ENCODE data around the gene ZNF665. TPM values are rescaled to one million over a fixed set of nuclear protein-coding genes. Genes with fewer than 3 reads are reported as not detected.

Gene ZNF665
- total RNA-seq, result 1.8 and 2.1 TPM in 2 replicates
- polyA plus RNA-seq, result 1.3 and 2.7 TPM in 2 replicates
- 2.4 and 3.1 TPM in 2 replicates for polyA plus RNA-seq (2011; cell fraction: cytosol; rRNA removed)
- 2.0 and 3.8 TPM in 2 replicates for polyA plus RNA-seq (2011; cell fraction: nucleus; rRNA removed)
- polyA plus RNA-seq (2012), result 1.6 and 2.2 TPM in 2 replicates
- polyA minus RNA-seq, result 0.78 and 2.6 TPM in 2 replicates
- polyA minus RNA-seq (2011; cell fraction: cytosol; rRNA and poly(A)+ RNA removed), result not detected
- 1.4 and 3.9 TPM in 2 replicates for polyA minus RNA-seq (2011; cell fraction: nucleus; rRNA and poly(A)+ RNA removed)
- percentile 44 among the genes with signal in this experiment for Bru-seq, nascent RNA
- percentile 30 among the genes with signal in this experiment for BruChase-seq, experiment 1, labeled RNA remaining after a 6-hour chase
- BruChase-seq, experiment 2, labeled RNA remaining after a 2-hour chase, result percentile 32 among the genes with signal in this experiment
- long read RNA-seq, partial matches to known transcripts, result 0 of 2 reads
- long read RNA-seq, other reads (novel, unspliced or antisense), result 2 of 2 reads

DNA sequence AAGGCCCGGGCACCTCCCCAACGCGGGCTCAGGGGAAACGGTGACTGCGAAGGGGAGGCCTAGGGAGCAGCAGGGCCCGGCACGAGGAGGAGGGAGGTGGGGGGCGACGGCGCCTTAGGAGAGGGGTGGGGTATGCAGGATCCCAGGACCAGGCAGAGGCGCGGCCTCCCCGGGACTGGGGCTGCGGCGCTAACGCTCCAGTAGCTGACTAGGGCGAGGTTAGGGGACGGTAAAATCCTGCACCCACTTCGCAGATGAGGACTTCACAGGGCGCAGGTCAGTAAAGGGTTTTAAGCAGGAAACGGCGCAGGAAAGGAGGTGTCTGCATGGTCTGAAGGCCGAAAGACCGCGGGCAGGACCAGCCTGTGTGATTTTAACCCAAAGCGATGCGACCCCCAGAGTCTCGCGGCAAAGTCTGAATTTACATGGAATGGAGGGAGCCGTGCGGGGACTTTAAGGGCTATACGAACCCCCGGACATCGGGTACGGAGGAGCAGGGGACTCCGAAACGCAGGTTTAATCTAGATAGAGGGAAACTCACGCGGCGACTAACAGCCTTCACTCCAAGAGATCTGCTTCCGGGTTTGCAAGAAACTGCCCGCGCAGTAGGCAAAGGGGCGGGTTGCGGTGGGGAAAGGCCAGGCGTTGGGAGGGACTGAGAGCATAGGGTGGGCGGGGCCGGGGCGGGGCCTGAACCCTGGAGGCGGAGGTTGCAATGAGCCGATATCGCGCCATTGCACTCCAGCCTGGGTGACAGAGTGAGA is at the start of gene ZNF665:
Gene ZNF665 (minus strand): TSS at position 588 of the 764 bp plus-strand sequence. CDS start 10,460 bp downstream, outside the sequence.
- peaks cover 2% of the 10 kb centered on the region for H3K4me1 ChIP-seq (ENCODE audit: control insufficient read depth, extremely low read depth, insufficient read depth, low read length)
- H3K36me3 ChIP-seq (ENCODE audit: control insufficient read depth in 2 of 2, extremely low read depth in 1 of 2, insufficient read depth in 2 of 2, low read length in 2 of 2), result no peaks in the 10 kb centered on the region
- H4K20me1 ChIP-seq (replicated peaks; ENCODE audit: control insufficient read depth, extremely low read depth, insufficient read depth, low read length), result no peaks in the 10 kb centered on the region
- H3K9ac ChIP-seq (replicated peaks; ENCODE audit: extremely low read depth, insufficient read depth, low read length), result peak within 1 kb of the TSS; percentile 64
- H2AFZ ChIP-seq (ENCODE audit: low read depth, low read length), result peak within 1 kb of the TSS; percentile 85
- H3K27ac ChIP-seq (ENCODE audit: insufficient read depth, low read depth, low read length), result peak within 1 kb of the TSS; percentile 9
- POLR2A ChIA-PET, result no interaction called here
- FAIRE-seq (peak; percentile 85), DNase-seq (ENCODE audit: low read depth, low spot score) (peak; percentile 82)
- peak within 1 kb of the TSS; percentile 48 to 87 (median 49) for H3K4me3 ChIP-seq (replicated peaks in 1 of 3; ENCODE audit: insufficient read depth in 1 of 3, low read depth in 1 of 3, low read length in 3 of 3)
- CTCF ChIA-PET, result interaction anchor here (2.6 kb wide), 1 partner anchor 116 kb away, joined by 5 read pairs; no protein-coding TSS in a partner anchor
- H3K27me3 ChIP-seq (ENCODE audit: control insufficient read depth in 2 of 2, insufficient read depth in 2 of 2, low read length in 2 of 2), result no peaks in the 10 kb centered on the region
- intact Hi-C loops (cut with micrococcal nuclease), result loop anchor here (10.0 kb wide), 4 partner anchors 202 to 842 kb away; partner anchors contain the start of genes ZNF528, ZNF761 and ZNF765
- peak within 1 kb of the TSS; percentile 50 for H3K4me2 ChIP-seq (ENCODE audit: insufficient read depth, low read length)
- BruUV-seq (replicated peaks), result TSS peak; percentile 93
- H3K79me2 ChIP-seq (ENCODE audit: control insufficient read depth, insufficient read depth, low read length), result no peaks in the 10 kb centered on the region
- dilution Hi-C loops (cut with MboI; ENCODE audit: extremely low pct_ligation_motif_present, low sequenced_read_pairs), result no loop called here
- no peaks in the 10 kb centered on the region for H3K9me1 ChIP-seq (replicated peaks; ENCODE audit: control insufficient read depth, extremely low read depth, insufficient read depth, low read length)
- TF ChIP-seq GATA2 (IDR thresholded peaks at IDR 0.05; ENCODE audit: insufficient read depth, insufficient read length, low read depth, low read length), result no peak
- TF ChIP-seq POLR2A (IDR thresholded peaks at IDR 0.05; ENCODE audit: low read depth, low read length), result peak; percentile 69
- H3K9me3 ChIP-seq (replicated peaks; ENCODE audit: control insufficient read depth, insufficient read depth, low read length), result no peaks in the 10 kb centered on the region

- Histone ChIP-seq H3K79me2 (ENCODE audit: control insufficient read depth, insufficient read depth, low read length) (no peaks in the 10 kb centered on the region), H3K9me1 (replicated peaks; ENCODE audit: control insufficient read depth, extremely low read depth, insufficient read depth, low read length) (no peaks in the 10 kb centered on the region), H3K9ac (replicated peaks; ENCODE audit: extremely low read depth, insufficient read depth, low read length) (no peak overlapping the region), H2AFZ (ENCODE audit: low read depth, low read length) (no peak overlapping the region), H3K4me3 (replicated peaks in 1 of 3; ENCODE audit: insufficient read depth in 1 of 3, low read depth in 1 of 3, low read length in 3 of 3) (no peak overlapping the region), H3K4me1 (ENCODE audit: control insufficient read depth, extremely low read depth, insufficient read depth, low read length) (no peaks in the 10 kb centered on the region), H4K20me1 (replicated peaks; ENCODE audit: control insufficient read depth, extremely low read depth, insufficient read depth, low read length) (no peaks in the 10 kb centered on the region), H3K27ac (ENCODE audit: insufficient read depth, low read depth, low read length) (no peak overlapping the region), H3K9me3 (replicated peaks; ENCODE audit: control insufficient read depth, insufficient read depth, low read length) (peaks cover 14% of the 10 kb centered on the region), H3K27me3 (ENCODE audit: control insufficient read depth in 2 of 2, insufficient read depth in 2 of 2, low read length in 2 of 2) (no peaks in the 10 kb centered on the region), H3K36me3 (ENCODE audit: control insufficient read depth in 2 of 2, extremely low read depth in 1 of 2, insufficient read depth in 2 of 2, low read length in 2 of 2) (peaks cover 0 to 6% of the 10 kb centered on the region in 2 experiments), H3K4me2 (ENCODE audit: insufficient read depth, low read length) (no peak overlapping the region)
- FAIRE-seq (no peak), DNase-seq (ENCODE audit: low read depth, low spot score) (no peak)
- BruUV-seq (replicated peaks), result no TSS peak
- TF ChIP-seq, protein P1, sequence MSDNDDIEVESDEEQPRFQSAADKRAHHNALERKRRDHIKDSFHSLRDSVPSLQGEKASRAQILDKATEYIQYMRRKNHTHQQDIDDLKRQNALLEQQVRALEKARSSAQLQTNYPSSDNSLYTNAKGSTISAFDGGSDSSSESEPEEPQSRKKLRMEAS (IDR thresholded peaks at IDR 0.05; ENCODE audit: insufficient read depth, insufficient read length), result no peak
- TF ChIP-seq POLR2A (IDR thresholded peaks at IDR 0.05; ENCODE audit: low read depth, low read length), result no peak
- TF ChIP-seq GATA2 (IDR thresholded peaks at IDR 0.05; ENCODE audit: insufficient read depth, insufficient read length, low read depth, low read length), result no peak
- TF ChIP-seq MYC (IDR thresholded peaks at IDR 0.05; ENCODE audit: low read depth, low read length), result no peak
- no peak for TF ChIP-seq FOS (IDR thresholded peaks at IDR 0.05; ENCODE audit: borderline replicate concordance, insufficient read depth, low read length)
- TF ChIP-seq CTCF (IDR thresholded peaks at IDR 0.05; ENCODE audit: extremely low read depth in 1 of 2, insufficient read depth in 1 of 2, low read depth in 1 of 2, low read length in 2 of 2), result no peak
- TF ChIP-seq EZH2 (IDR thresholded peaks at IDR 0.05; ENCODE audit: borderline replicate concordance, low read depth, low read length, severe bottlenecking), result no peak
- no peak for TF ChIP-seq JUN (IDR thresholded peaks at IDR 0.05; ENCODE audit: borderline replicate concordance, insufficient read depth, insufficient read length, low read depth)
- TF ChIP-seq POLR2AphosphoS5 (IDR thresholded peaks at IDR 0.05; ENCODE audit: insufficient read depth, low read depth, low read length), result no peak
- ChIA-PET POLR2A (no interaction called here), CTCF (no interaction called here)
- dilution Hi-C loops (cut with MboI; ENCODE audit: extremely low pct_ligation_motif_present, low sequenced_read_pairs) (no loop called here), intact Hi-C loops (cut with micrococcal nuclease) (no loop called here)
Observed at GRCh38 chr19:53237114-53237777, 44.1 kb upstream of the ZNF665 start.

Measured in endothelial cell of umbilical vein (primary cell).